ENCODE results near the gene UBALD2.
A peak's percentile ranks its signal among the peaks of the same experiment; 100 is the strongest.

UBALD2 gene

DNA sequence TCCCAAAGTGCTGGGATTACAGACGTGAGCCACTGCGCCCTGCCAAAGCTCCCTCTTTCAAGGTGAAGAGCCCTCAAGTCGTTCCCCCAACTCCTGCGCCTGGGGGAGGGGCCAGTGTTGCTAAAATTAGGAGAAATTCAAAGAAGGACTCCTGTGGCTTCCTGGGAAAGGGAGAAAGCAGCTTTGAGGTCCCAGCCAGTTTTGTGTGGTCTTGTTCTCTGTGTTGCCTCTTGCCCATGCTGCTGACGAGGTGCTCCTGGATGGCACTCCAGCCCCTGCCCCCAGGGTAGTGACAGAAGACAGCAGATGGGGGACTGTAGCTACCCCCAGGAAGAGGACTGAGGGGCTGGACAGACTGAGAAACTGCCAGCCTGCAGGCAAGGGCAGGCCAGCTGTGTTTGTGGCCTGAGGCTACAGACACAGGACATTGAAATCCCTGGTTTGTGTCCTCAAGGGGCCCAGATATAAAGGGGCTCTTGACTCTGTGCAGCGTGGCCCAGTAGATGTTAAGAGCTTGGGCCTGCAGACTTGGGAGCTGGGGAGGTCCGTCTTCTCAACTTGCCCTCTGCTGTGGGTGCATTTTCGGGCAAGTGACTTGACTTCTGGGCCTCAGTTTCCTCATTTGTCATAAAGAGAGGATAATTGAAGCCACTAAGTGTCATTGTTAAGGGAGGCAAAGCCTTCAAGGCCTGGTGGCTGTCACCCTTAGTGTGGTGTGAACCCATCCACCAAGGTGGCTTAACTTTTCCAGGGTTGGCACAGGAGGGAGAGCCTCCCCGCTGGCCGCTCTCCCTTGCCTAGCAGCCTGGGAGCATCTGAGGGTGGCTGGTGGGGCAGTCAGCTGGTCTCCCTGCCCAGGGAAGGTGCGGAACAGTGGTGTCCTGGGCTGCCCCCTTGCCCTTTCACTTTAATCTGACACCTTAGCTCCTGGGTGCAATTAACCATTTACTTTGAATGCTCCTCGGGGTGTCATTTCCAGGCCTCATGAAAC is 4.1 kb downstream of the UBALD2 start:
- H3K4me3 ChIP-seq (ENCODE audit: low read depth in 1 of 2, low read length in 2 of 2), result no peak overlapping the region
- H3K9ac ChIP-seq (ENCODE audit: low read length), result no peak overlapping the region
- H3K27ac ChIP-seq (ENCODE audit: low read depth, low read length), result no peak overlapping the region

DNA sequence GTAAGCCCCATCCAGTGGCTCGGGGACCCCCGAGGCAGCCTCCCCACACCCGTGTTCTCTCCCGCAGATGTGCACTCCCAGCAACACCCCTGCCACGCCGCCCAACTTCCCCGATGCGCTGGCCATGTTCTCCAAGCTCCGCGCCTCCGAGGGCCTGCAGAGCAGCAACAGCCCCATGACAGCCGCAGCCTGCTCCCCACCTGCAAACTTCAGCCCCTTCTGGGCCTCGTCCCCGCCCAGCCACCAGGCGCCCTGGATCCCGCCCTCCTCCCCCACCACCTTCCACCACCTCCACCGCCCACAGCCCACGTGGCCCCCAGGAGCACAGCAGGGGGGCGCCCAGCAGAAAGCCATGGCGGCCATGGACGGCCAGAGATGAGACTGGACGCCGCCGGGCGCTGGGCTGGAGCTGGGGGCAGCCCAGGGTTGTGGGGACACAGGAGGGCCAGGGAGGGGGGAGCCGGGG is 5.0 kb downstream of the UBALD2 start:
- no peak overlapping the region for H3K9ac ChIP-seq (ENCODE audit: low read length)
- no peaks in the 10 kb centered on the region for H3K27me3 ChIP-seq (ENCODE audit: control insufficient read depth in 1 of 2, insufficient read depth in 2 of 2, low read length in 2 of 2)
- H3K4me3 ChIP-seq (ENCODE audit: low read depth in 1 of 2, low read length in 2 of 2), result no peak overlapping the region
- H3K27ac ChIP-seq (ENCODE audit: low read depth, low read length), result no peak overlapping the region
- H3K36me3 ChIP-seq (ENCODE audit: insufficient read depth, low read length), result peaks cover 4% of the 10 kb centered on the region
- H3K9me3 ChIP-seq (ENCODE audit: low read length), result no peaks in the 10 kb centered on the region
- peaks cover 39% of the 10 kb centered on the region for H3K4me1 ChIP-seq (ENCODE audit: insufficient read depth, low read length)

More for the DNA sequence above, 4.1 kb downstream of the UBALD2 start:
- peaks cover 44% of the 10 kb centered on the region for H3K4me1 ChIP-seq (ENCODE audit: insufficient read depth, low read length)
- no peaks in the 10 kb centered on the region for H3K27me3 ChIP-seq (ENCODE audit: control insufficient read depth in 1 of 2, insufficient read depth in 2 of 2, low read length in 2 of 2)
- no peaks in the 10 kb centered on the region for H3K9me3 ChIP-seq (ENCODE audit: low read length)
- peaks cover 4% of the 10 kb centered on the region for H3K36me3 ChIP-seq (ENCODE audit: insufficient read depth, low read length)

GRCh38 chr17:76270770-76271668 is 5.9 kb downstream of the UBALD2 start:
- H3K9ac ChIP-seq (ENCODE audit: low read length), result no peak overlapping the region
- no peak overlapping the region for H3K27ac ChIP-seq (ENCODE audit: low read depth, low read length)
- H3K27me3 ChIP-seq (ENCODE audit: control insufficient read depth in 1 of 2, insufficient read depth in 2 of 2, low read length in 2 of 2), result no peaks in the 10 kb centered on the region
- no peaks in the 10 kb centered on the region for H3K9me3 ChIP-seq (ENCODE audit: low read length)
- no peak overlapping the region for H3K4me3 ChIP-seq (ENCODE audit: low read depth in 1 of 2, low read length in 2 of 2)
- H3K36me3 ChIP-seq (ENCODE audit: insufficient read depth, low read length), result peaks cover 4% of the 10 kb centered on the region
- peaks cover 39% of the 10 kb centered on the region for H3K4me1 ChIP-seq (ENCODE audit: insufficient read depth, low read length)

DNA sequence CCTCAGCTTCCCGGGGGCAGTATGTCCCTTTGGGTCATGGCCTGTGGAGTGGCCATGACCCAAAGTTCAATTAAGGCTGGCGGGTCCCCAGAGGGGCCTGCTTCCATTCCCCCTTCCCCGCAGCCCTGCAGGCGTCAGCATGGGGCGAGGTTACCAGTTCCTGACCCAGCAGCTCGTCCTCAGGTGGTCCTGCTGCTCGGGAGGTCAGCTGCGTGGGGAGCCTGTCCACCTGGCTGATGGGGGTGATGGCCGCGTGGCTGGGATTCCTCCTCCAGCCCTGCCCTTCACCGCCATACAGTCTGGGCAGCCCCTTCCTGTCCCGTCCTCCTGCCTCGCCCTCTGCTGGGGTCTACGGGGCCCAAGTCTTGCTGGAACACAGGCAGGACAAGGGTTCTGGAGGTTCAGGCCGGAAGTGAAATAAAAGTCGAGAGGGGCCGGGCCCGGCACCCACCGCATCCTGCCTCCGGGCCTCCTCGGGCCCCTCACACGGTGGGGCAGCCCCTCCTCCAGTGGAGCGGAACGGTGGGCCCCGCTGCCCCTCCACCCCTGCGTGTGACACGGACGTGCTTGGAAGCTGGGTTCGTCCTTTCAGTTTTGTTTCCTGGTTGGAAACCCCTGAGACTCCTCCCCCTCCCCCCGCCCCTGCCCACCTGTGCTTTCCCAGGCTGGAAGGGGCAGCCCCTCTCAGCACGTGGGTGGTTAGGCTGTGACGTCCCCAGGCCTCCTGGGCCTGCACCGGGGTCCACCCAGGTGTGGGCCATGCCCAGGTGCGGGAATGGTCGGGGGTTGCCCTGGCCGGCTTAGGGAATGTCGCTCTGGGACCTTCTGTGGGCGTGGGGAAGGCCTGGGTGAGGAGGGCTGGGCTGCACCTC is 6.8 kb downstream of the UBALD2 start:
- H3K27me3 ChIP-seq (ENCODE audit: control insufficient read depth in 1 of 2, insufficient read depth in 2 of 2, low read length in 2 of 2), result no peaks in the 10 kb centered on the region
- no peaks in the 10 kb centered on the region for H3K9me3 ChIP-seq (ENCODE audit: low read length)
- peak overlapping the region in 1 of 2 donors; percentile 32 for H3K4me3 ChIP-seq (ENCODE audit: low read depth in 1 of 2, low read length in 2 of 2)
- H3K9ac ChIP-seq (ENCODE audit: low read length), result no peak overlapping the region
- no peak overlapping the region for H3K27ac ChIP-seq (ENCODE audit: low read depth, low read length)
- H3K4me1 ChIP-seq (ENCODE audit: insufficient read depth, low read length), result peaks cover 31% of the 10 kb centered on the region
- peaks cover 4% of the 10 kb centered on the region for H3K36me3 ChIP-seq (ENCODE audit: insufficient read depth, low read length)

- Histone ChIP-seq H3K27me3 (ENCODE audit: control insufficient read depth in 1 of 2, insufficient read depth in 2 of 2, low read length in 2 of 2) (no peaks in the 10 kb centered on the region), H3K9ac (ENCODE audit: low read length) (no peak overlapping the region), H3K4me1 (ENCODE audit: insufficient read depth, low read length) (peaks cover 26% of the 10 kb centered on the region), H3K4me3 (ENCODE audit: low read depth in 1 of 2, low read length in 2 of 2) (peak overlapping the region in 1 of 2 donors; percentile 32), H3K9me3 (ENCODE audit: low read length) (no peaks in the 10 kb centered on the region), H3K36me3 (ENCODE audit: insufficient read depth, low read length) (peaks cover 4% of the 10 kb centered on the region), H3K27ac (ENCODE audit: low read depth, low read length) (no peak overlapping the region)
Measured at GRCh38 chr17:76272541-76273444, 7.6 kb downstream of the UBALD2 start.

GRCh38 chr17:76273445-76274111 is 8.4 kb downstream of the UBALD2 start:
- H3K27me3 ChIP-seq (ENCODE audit: control insufficient read depth in 1 of 2, insufficient read depth in 2 of 2, low read length in 2 of 2), result no peaks in the 10 kb centered on the region
- no peak overlapping the region for H3K4me3 ChIP-seq (ENCODE audit: low read depth in 1 of 2, low read length in 2 of 2)
- H3K27ac ChIP-seq (ENCODE audit: low read depth, low read length), result no peak overlapping the region
- no peak overlapping the region for H3K9ac ChIP-seq (ENCODE audit: low read length)
- H3K4me1 ChIP-seq (ENCODE audit: insufficient read depth, low read length), result peaks cover 21% of the 10 kb centered on the region
- no peaks in the 10 kb centered on the region for H3K9me3 ChIP-seq (ENCODE audit: low read length)
- H3K36me3 ChIP-seq (ENCODE audit: insufficient read depth, low read length), result peaks cover 4% of the 10 kb centered on the region

GRCh38 chr17:76274112-76274956 is 9.2 kb downstream of the UBALD2 start:
- peaks cover 20% of the 10 kb centered on the region for H3K4me1 ChIP-seq (ENCODE audit: insufficient read depth, low read length)
- no peaks in the 10 kb centered on the region for H3K9me3 ChIP-seq (ENCODE audit: low read length)
- no peak overlapping the region for H3K9ac ChIP-seq (ENCODE audit: low read length)
- H3K27ac ChIP-seq (ENCODE audit: low read depth, low read length), result no peak overlapping the region
- no peaks in the 10 kb centered on the region for H3K27me3 ChIP-seq (ENCODE audit: control insufficient read depth in 1 of 2, insufficient read depth in 2 of 2, low read length in 2 of 2)
- H3K4me3 ChIP-seq (ENCODE audit: low read depth in 1 of 2, low read length in 2 of 2), result no peak overlapping the region
- peaks cover 4% of the 10 kb centered on the region for H3K36me3 ChIP-seq (ENCODE audit: insufficient read depth, low read length)

- Histone ChIP-seq H3K4me1 (ENCODE audit: insufficient read depth, low read length) (peaks cover 21% of the 10 kb centered on the region), H3K27ac (ENCODE audit: low read depth, low read length) (no peak overlapping the region), H3K36me3 (ENCODE audit: insufficient read depth, low read length) (peaks cover 4% of the 10 kb centered on the region), H3K9me3 (ENCODE audit: low read length) (no peaks in the 10 kb centered on the region), H3K27me3 (ENCODE audit: control insufficient read depth in 1 of 2, insufficient read depth in 2 of 2, low read length in 2 of 2) (no peaks in the 10 kb centered on the region), H3K4me3 (ENCODE audit: low read depth in 1 of 2, low read length in 2 of 2) (no peak overlapping the region), H3K9ac (ENCODE audit: low read length) (no peak overlapping the region)
Measured at GRCh38 chr17:76275382-76276068, 10.4 kb downstream of the UBALD2 start.

- H3K4me1 ChIP-seq (ENCODE audit: insufficient read depth, low read length), result peaks cover 21% of the 10 kb centered on the region
- H3K27me3 ChIP-seq (ENCODE audit: control insufficient read depth in 1 of 2, insufficient read depth in 2 of 2, low read length in 2 of 2), result no peaks in the 10 kb centered on the region
- no peaks in the 10 kb centered on the region for H3K36me3 ChIP-seq (ENCODE audit: insufficient read depth, low read length)
- no peak overlapping the region for H3K4me3 ChIP-seq (ENCODE audit: low read depth in 1 of 2, low read length in 2 of 2)
- H3K9me3 ChIP-seq (ENCODE audit: low read length), result no peaks in the 10 kb centered on the region
- H3K9ac ChIP-seq (ENCODE audit: low read length), result no peak overlapping the region
- H3K27ac ChIP-seq (ENCODE audit: low read depth, low read length), result no peak overlapping the region
Measured at GRCh38 chr17:76276069-76276431, 10.9 kb downstream of the UBALD2 start.

Measured in muscle layer of colon (tissue), 2 donors.